Smooth muscle cell (in vitro differentiated cells): ENCODE results near the gene SUCLG1. TPM values are rescaled to one million over a fixed set of nuclear protein-coding genes. Genes with fewer than 3 reads are reported as not detected.

Experiments
- DNase-seq: peaks from one replicate; lab custom pipeline; 2025; ENCODE audit not compliant: unreplicated experiment; lab: John Stamatoyannopoulos, UW
- H2AFZ ChIP-seq: fragments of 200-600 bp; sonication (generic); 2 replicates; pipeline ENCODE4 v1.6.0; 2016; ENCODE audit warnings: antibody characterized with exemption, low read depth, mild to moderate bottlenecking
- H3F3A ChIP-seq: fragments of 200-600 bp; sonication (generic); 2 replicates; pipeline ENCODE4 v1.6.0; 2017; ENCODE audit warnings: antibody characterized with exemption, low read depth
- H3K27ac ChIP-seq: fragments of 200-600 bp; sonication (generic); 2 replicates; pipeline ENCODE4 v1.5.1; 2016; ENCODE audit warnings: low read depth, mild to moderate bottlenecking
- H3K27me3 ChIP-seq: fragments of 200-600 bp; sonication (generic); 2 replicates; pipeline ENCODE4 v1.6.1; 2016; ENCODE audit warnings: low read depth, mild to moderate bottlenecking
- H3K36me3 ChIP-seq: fragments of 200-600 bp; sonication (generic); 2 replicates; pipeline ENCODE4 v1.5.1; 2016; ENCODE audit warnings: low read depth
- H3K4me1 ChIP-seq: fragments of 200-600 bp; sonication (generic); 2 replicates; pipeline ENCODE4 v1.5.1; 2016; ENCODE audit warnings: low read depth
- H3K4me2 ChIP-seq: fragments of 200-600 bp; sonication (generic); 2 replicates; pipeline ENCODE4 v1.6.0; 2016; ENCODE audit warnings: mild to moderate bottlenecking
- H3K4me3 ChIP-seq: fragments of 200-600 bp; sonication (generic); 2 replicates; pipeline ENCODE4 v1.5.1; 2016; ENCODE audit warnings: mild to moderate bottlenecking
- H3K79me2 ChIP-seq: fragments of 200-600 bp; sonication (generic); 2 replicates; pipeline ENCODE4 v1.6.0; 2016; ENCODE audit warnings: low read depth, mild to moderate bottlenecking
- H3K9ac ChIP-seq: fragments of 200-600 bp; sonication (generic); 2 replicates; pipeline ENCODE4 v1.6.0; 2016; ENCODE audit warnings: low read depth
- H3K9me3 ChIP-seq: fragments of 200-600 bp; sonication (generic); replicated peaks from 2 replicates; pipeline ENCODE4 v1.5.1; 2016; ENCODE audit warnings: low read depth
- H4K20me1 ChIP-seq: fragments of 200-600 bp; sonication (generic); 2 replicates; pipeline ENCODE4 v1.6.0; 2016; ENCODE audit warnings: low read depth
- CTCF ChIP-seq: fragments of 200-600 bp; sonication (generic); IDR thresholded peaks from 2 replicates; pipeline ENCODE4 v1.5.1; 2017; ENCODE audit warnings: borderline replicate concordance, mild to moderate bottlenecking, antibody characterized with exemption; ENCODE audit not compliant: insufficient read depth, poor library complexity, severe bottlenecking
- WGBS: methylation state at CpG from one replicate; pipeline ENCODE4 v1.1.7; 2016; ENCODE audit warnings: low lambda C conversion rate; 5-methylcytosine and 5-hydroxymethylcytosine counted together
- polyA plus RNA-seq: library from polyadenylated mRNA; unstranded; fragments of >200 nt; fragmentation: Nextera tagmentation; extraction: Ambion mirVana; gene quantifications from 2 replicates; pipeline ENCODE4 v1.2.1, GENCODE V29; 2016
- total RNA-seq: library from RNA; depleted of rRNA; stranded (reverse); fragments of >200 nt; gene quantifications from 2 replicates; pipeline ENCODE4 v1.2.3, GENCODE V29; 2014

SUCLG1 gene
- total and polyA plus RNA-seq, 2 experiments from 2014 or later, result 63.1 to 81.7 TPM

DNA sequence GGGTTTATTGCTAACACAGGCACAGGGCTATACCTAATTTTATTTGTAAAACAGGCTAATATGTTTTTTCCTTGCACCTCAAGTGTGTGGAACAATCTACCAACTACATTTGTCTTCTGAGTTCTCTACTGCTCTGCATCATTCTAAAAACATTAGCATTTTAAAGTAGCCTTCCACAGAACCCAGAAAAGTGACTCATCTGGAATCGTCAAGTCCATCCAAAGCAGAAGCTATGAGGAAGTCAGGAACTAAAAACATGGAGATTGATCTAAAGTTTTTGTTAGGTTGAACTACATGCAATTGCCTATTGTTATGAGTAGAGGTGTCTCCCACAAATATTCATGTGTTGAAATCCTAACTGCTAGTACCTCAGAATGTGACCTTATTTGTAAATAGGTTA is 70.9 kb downstream of the SUCLG1 start:
- no peaks in the 10 kb centered on the region for H3F3A ChIP-seq
- H3K79me2 ChIP-seq, result no peaks in the 10 kb centered on the region
- no peak overlapping the region for H3K4me3 ChIP-seq
- H3K4me1 ChIP-seq, result peaks cover 12% of the 10 kb centered on the region
- H3K36me3 ChIP-seq, result no peaks in the 10 kb centered on the region
- no peaks in the 10 kb centered on the region for H4K20me1 ChIP-seq
- DNase-seq, result no peak
- H3K9me3 ChIP-seq, result no peaks in the 10 kb centered on the region
- no peak overlapping the region for H3K4me2 ChIP-seq
- no peak for TF ChIP-seq CTCF
- no peaks in the 10 kb centered on the region for H3K27me3 ChIP-seq
- 15% methylated on average over 1 of the region's 1 CpG for WGBS
- peak overlapping the region; percentile 36 for H2AFZ ChIP-seq
- no peak overlapping the region for H3K9ac ChIP-seq
- no peak overlapping the region for H3K27ac ChIP-seq

DNA sequence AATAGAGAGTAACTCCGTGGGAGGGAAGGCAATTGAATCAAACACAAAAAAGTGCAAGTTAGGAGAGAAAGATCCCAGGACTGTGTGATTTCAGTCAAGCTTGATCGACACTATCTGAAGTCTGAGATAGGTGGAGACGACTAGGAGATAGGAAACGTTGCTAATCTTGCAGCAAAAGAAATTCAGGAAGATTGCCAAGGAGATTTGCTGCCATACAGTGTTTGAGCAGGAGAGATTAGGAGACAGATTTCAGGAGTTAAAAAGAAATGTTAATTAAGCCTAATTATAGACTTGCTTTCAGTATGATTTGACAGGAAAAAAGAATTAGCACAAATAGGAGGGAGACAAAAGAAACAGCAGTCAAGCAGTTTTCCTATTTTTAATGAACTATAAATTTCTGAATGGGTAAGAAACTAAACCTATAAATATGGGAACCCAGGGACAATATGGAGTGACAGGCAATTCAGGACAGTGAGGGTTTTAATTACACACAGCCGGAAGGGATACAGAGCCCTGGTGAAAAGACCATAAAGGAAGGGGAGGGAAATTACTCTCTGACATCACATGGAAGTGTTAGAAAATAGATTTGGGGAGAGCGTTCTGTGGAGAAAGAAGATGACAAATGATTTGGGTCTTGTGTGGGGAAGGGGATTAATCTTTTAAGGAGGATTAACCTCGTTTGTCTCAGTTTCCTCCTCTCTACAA is 72.6 kb downstream of the SUCLG1 start:
- Histone ChIP-seq H3K27ac (no peak overlapping the region), H3K4me1 (peaks cover 12% of the 10 kb centered on the region), H3K79me2 (no peaks in the 10 kb centered on the region), H3K27me3 (no peaks in the 10 kb centered on the region), H2AFZ (no peak overlapping the region), H3K9ac (no peak overlapping the region), H3K4me2 (no peak overlapping the region), H3K9me3 (no peaks in the 10 kb centered on the region), H3K4me3 (no peak overlapping the region), H4K20me1 (no peaks in the 10 kb centered on the region), H3K36me3 (no peaks in the 10 kb centered on the region), H3F3A (no peaks in the 10 kb centered on the region)
- DNase-seq, result no peak
- 40% methylated on average over 7 of the region's 7 CpGs for WGBS
- no peak for TF ChIP-seq CTCF

GRCh38 chr2:84383271-84383670 is 75.8 kb downstream of the SUCLG1 start:
- H3K4me3 ChIP-seq, result no peak overlapping the region
- TF ChIP-seq CTCF, result no peak
- no peak overlapping the region for H2AFZ ChIP-seq
- no peaks in the 10 kb centered on the region for H3K79me2 ChIP-seq
- DNase-seq, result no peak
- H3K9ac ChIP-seq, result no peak overlapping the region
- H3K27me3 ChIP-seq, result no peaks in the 10 kb centered on the region
- H3K36me3 ChIP-seq, result no peaks in the 10 kb centered on the region
- 84% methylated on average over 2 of the region's 2 CpGs for WGBS
- no peaks in the 10 kb centered on the region for H4K20me1 ChIP-seq
- no peak overlapping the region for H3K4me2 ChIP-seq
- no peak overlapping the region for H3K27ac ChIP-seq
- no peaks in the 10 kb centered on the region for H3K9me3 ChIP-seq
- no peaks in the 10 kb centered on the region for H3F3A ChIP-seq
- peaks cover 12% of the 10 kb centered on the region for H3K4me1 ChIP-seq

GRCh38 chr2:84380875-84381274 is 78.2 kb downstream of the SUCLG1 start:
- H3K36me3 ChIP-seq, result no peaks in the 10 kb centered on the region
- no peak overlapping the region for H3K27ac ChIP-seq
- H4K20me1 ChIP-seq, result no peaks in the 10 kb centered on the region
- no peak for TF ChIP-seq CTCF
- no peak overlapping the region for H3K4me3 ChIP-seq
- H3K27me3 ChIP-seq, result no peaks in the 10 kb centered on the region
- H3K79me2 ChIP-seq, result no peaks in the 10 kb centered on the region
- H3K9ac ChIP-seq, result no peak overlapping the region
- no peak overlapping the region for H3K4me2 ChIP-seq
- peaks cover 4% of the 10 kb centered on the region for H3K4me1 ChIP-seq
- H3F3A ChIP-seq, result no peaks in the 10 kb centered on the region
- no peaks in the 10 kb centered on the region for H3K9me3 ChIP-seq
- H2AFZ ChIP-seq, result no peak overlapping the region
- no peak for DNase-seq
